ENCODE measurements around the gene PCSK6.
"Not testable (repeated sequence)": the region's sequence is repeated elsewhere in the genome, so short reads cannot be mapped to it uniquely, and the experiment has no call there.

Gene PCSK6

GRCh38 chr15:101458908-101459578 lies 30.5 kb downstream of the PCSK6 start:
- no peak for DNase-seq

DNA sequence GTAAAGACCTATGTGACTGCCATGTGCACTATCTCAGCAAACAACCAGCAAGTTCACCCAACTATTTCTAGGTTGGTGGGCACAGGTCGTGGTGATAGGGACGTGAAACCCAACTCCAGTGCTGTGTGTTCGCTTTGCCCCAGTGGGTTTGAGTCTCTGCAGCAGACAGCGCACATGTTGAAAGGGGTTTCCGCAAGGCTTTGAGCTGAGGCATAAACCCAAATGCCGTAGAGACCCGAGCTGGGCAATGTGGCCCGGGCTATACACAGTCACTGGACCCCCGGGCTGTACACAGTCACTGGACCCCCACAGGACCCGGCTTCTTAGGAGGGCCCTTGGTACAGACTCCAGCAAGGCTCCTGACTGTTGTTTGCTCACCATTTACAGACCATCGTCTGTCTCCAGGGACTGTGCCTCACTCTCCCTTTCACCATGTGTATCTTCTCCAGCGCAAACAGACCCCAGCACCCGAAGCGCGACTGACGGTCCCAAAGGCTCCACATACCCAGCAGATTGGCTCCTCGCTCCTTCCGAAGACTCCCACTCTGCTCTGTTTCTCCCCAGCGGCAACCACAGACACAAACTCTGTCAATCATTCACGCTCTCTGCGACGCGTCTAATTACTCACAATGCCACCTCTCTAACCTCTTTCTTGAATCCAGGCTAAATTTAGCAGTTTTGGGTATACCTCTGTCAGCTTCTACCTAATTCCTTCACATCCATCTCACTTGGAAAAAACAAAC lies 31.2 kb downstream of the PCSK6 start:
- DNase-seq, result no peak

DNA sequence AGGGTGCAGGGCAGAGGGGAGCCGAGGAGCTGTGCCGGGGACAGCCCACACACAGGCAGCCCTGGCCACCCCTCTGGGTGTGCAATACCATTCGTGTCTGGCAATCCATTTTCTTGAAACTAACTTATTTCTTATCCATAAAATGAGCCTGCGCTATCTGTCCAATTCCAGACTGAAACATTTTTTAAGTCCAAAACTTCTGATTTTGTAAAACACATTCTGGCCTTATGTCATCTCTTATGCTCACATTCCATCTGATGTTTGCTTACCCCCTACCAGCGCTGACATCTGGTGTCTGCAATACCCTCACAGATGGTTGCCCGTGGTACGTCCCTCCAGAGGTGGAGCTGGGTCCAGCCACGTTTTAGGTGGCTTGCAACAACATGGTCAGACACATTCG lies 31.8 kb downstream of the PCSK6 start:
- no peak for DNase-seq

- DNase-seq, result no peak
Observed at GRCh38 chr15:101456057-101456739, 33.3 kb downstream of the PCSK6 start.

- DNase-seq, result no peak
Observed at GRCh38 chr15:101455291-101456025, 34.0 kb downstream of the PCSK6 start.

GRCh38 chr15:101454781-101455180 lies 34.7 kb downstream of the PCSK6 start:
- not testable (repeated sequence) for DNase-seq

- no peak for DNase-seq
Observed at GRCh38 chr15:101454365-101454764, 35.1 kb downstream of the PCSK6 start.

DNA sequence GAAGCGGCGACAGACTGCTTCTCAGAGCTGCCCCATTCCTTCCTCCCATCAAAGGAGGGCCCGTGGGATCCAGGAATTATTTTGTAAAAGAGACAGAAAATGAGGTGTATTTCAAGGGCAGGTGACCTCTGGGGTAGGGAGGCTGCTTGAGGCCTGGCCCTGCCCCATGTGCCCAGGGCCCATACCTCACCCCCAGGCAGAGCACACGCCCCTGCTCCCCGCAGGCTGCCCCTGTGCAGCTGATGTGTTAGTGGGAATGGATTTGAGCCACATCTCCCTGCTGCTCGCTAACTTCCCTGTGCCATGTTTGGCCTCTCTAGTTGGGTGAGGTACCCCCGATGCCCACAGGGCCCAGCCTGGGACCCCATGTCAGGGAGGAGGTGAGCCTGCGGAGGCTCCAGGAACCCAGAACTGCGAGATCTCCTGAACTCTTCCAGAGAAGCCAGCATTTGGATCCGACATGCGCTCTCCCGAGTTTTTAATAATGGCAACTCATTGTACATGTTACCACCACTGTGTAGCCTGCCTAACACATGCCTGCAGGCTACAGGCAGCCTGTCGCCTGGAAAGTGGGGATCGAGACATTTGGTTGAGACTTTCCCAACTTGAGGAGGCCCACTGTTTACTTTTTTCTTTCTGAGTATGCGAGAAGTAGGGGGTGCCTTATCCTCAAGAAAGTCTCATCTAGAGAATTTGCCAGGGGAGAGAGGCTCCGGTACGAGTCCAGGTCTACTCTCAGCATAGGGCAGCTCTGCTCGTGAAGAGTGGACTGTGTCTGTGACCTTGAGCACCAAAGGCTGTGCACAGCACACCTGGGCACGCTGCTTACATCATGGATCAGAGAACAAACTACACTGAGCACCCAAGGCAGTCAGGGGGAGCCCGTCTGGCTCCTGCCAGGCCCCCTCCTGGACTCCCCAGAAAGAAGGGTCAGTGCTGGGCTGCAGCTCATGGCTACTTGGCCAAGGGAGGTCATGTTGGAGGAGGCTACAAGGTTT lies 36.1 kb downstream of the PCSK6 start:
- no peak for DNase-seq

GRCh38 chr15:101452572-101452971 lies 36.9 kb downstream of the PCSK6 start:
- DNase-seq, result no peak

GRCh38 chr15:101451846-101452245 lies 37.7 kb downstream of the PCSK6 start:
- DNase-seq, result no peak

DNA sequence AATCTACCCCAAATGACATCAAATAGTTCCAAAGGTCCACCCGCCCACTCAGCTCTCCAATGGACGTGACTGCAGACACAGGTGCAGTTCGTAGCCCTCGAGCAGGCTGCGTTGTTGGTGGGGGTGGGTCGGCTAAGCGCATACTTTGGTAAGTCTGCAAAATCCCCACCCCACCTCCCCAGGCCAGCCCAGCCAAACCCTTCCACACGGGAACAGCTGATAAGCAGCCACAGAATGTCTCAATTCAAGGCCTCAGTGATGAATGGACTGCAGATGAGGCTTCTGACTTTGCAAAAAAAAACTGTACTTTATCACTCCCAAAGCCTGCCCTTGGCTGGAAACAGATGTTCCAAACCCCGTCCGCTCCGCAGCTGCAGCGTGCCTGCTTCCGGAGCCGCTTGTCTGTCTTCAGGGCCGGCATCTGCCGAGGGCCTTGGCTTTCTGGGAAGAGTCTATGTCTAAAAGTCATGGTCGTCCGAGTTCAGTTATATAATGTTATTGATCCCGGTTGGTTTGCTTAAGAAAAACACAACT lies 38.2 kb downstream of the PCSK6 start:
- no peak for DNase-seq

GRCh38 chr15:101450403-101451265 lies 38.9 kb downstream of the PCSK6 start:
- no peak for DNase-seq

DNA sequence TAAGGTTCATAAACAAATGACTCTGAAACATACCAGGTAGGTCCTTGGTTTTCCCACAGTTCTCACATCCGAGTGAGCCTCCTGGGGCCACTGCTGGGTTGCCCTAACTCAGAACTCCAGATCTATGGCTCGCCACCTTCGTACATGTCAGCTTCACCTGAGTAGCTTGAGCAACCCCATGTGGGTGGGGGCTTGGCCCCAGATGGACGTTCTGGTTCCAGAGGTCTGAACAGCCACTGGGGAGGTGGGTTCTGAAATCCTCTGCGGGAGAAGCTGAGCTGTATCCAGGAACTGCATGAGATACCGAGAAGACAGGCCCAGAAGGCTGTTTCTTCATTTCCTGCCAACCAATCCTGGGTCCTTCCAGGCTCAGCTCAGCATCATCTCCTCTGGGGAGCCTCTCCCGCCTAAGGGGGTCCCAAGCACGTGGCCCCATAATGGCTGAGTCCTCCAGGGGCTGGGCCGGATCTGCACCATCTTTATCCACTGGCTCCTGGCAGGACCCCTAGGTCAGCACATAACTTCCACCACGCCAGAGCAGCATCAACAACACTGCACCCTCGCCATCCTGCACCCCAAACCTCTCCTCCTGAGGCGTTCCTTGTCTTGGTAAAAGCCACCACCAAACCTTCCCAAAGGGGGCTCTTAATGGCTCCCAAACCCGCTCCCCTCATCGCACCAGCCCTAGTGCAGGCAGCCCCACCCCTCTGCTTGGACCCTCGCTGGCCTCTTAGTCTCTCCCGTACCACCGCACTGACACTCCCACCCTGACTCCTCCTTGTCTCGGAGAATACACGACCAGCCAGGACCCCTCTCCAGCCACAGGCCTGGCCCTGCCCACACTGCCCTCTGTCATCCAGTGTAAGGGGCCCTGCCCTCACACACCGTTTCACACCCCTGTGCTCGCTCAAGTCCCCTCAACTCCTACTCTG lies 39.8 kb downstream of the PCSK6 start:
- DNase-seq, result no peak

- no peak for DNase-seq
Observed at GRCh38 chr15:101448336-101448735, 41.2 kb downstream of the PCSK6 start.

GRCh38 chr15:101447561-101448071 lies 41.9 kb downstream of the PCSK6 start:
- no peak for DNase-seq

DNA sequence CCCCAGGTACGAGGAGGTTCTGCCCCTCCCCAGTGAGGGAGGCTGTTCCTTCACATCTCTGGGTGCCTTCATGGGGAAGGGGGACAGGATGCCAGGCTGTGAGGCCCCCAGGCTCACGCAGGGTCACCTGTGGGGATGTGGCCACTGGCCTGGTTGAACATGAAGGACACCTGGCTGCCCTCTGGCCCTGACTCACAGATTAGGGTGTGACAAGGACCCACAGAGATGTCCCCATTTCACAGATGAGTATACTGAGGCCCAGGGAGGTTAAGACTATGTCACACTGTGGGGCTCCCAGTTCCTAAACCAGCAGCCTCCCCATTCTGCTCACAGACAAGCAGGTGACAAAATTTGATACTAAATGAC lies 42.4 kb downstream of the PCSK6 start:
- DNase-seq, result no peak

GRCh38 chr15:101446518-101447167 lies 42.9 kb downstream of the PCSK6 start:
- no peak for DNase-seq

DNA sequence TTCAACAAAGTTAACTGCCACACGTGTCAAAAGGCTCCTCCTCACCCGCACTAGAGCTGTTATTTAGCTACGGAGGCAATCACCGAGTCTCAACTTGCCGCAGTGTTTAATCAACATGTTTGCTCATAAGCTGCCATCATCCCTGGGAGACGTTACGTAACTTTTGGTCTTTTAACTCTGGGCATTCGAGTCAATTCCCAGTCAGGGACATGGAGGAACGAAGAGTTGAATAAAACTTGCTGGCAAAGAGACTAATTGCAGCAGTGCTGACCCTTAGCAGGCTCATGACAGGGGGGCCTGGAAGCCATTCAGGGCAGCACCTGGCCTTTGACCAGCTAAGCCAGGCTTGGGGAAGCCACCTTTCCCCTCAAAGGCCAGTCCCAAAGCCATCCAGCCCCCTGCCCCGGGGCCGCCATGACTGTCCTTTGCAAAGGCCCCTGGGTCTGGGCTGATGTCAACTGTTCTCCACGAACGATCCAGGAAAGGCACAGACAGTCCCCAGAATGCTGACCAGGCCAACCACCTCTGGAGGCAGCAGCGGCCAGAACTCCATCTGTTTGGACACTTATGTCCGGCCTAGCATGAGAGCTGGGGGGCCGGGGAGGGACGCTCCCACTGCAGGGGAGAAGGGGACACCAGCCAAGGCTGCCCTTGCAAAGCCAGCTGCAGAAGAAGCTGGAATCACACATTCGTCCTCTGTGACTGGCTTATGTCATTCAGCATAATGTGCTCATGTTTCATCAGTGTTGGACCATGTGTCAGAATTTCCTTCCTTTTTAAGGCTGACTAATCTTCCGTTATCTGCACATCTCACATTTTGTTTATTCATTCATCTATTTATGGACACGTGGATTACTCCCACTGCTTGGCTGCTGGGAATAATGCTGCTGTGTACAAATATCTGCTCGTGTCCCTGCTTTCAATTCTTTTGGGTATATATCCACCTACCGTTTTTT lies 43.7 kb downstream of the PCSK6 start:
- no peak for DNase-seq
